Keratinocyte (primary cell): Measurements from ENCODE around the gene CR1L.

Source experiments
- EZH2 ChIP-seq: IDR thresholded peaks from one replicate; pipeline ENCODE4 v1.6.1; 2012; ENCODE audit warnings: inconsistent platforms, mild to moderate bottlenecking, low read length, moderate library complexity
- TF ChIP-seq, protein P1 (sequence below), 3 experiments: IDR thresholded peaks in 1 of 3; conservative IDR thresholded peaks in 1 of 3; optimal IDR thresholded peaks in 1 of 3; 2 replicates in 2 of 3; 3 replicates in 1 of 3; pipeline versions ENCODE3 to v1.5.1; 2011; ENCODE audit warnings: low read length in 3 of 3, mild to moderate bottlenecking in 3 of 3, moderate library complexity in 2 of 3, control low read depth in 1 of 3, inconsistent platforms in 1 of 3; ENCODE audit not compliant: insufficient read depth in 2 of 3; ENCODE audit errors: extremely low read depth in 1 of 3

DNA sequence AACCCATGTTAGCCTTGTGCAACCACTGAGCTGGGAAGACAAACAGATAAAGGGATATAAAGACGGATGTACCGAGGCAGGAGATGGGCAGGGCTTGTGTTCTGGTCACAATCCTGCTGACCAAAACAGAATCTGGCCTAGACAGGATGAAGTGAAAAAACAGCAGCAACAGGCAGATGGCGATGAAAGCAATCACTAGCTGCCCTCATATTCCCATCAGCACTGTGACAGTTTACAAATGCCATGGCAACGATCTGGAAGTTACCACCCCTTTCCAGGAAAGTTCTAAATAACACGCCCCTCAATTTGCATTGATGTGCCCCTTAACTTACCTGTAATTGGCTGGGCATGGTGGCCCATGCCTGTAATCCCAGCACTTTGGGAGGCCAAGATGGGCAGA is 66.4 kb downstream of the CR1L start:
- TF ChIP-seq, protein P1, sequence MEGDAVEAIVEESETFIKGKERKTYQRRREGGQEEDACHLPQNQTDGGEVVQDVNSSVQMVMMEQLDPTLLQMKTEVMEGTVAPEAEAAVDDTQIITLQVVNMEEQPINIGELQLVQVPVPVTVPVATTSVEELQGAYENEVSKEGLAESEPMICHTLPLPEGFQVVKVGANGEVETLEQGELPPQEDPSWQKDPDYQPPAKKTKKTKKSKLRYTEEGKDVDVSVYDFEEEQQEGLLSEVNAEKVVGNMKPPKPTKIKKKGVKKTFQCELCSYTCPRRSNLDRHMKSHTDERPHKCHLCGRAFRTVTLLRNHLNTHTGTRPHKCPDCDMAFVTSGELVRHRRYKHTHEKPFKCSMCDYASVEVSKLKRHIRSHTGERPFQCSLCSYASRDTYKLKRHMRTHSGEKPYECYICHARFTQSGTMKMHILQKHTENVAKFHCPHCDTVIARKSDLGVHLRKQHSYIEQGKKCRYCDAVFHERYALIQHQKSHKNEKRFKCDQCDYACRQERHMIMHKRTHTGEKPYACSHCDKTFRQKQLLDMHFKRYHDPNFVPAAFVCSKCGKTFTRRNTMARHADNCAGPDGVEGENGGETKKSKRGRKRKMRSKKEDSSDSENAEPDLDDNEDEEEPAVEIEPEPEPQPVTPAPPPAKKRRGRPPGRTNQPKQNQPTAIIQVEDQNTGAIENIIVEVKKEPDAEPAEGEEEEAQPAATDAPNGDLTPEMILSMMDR (optimal IDR thresholded peaks at IDR 0.05 in 1 of 3, IDR thresholded peaks at IDR 0.05 in 1 of 3, conservative IDR thresholded peaks at IDR 0.05 in 1 of 3; ENCODE audit: extremely low read depth in 1 of 3, insufficient read depth in 2 of 3, low read length in 3 of 3), result peak in 1 of 3 experiments; percentile 19
- no peak for TF ChIP-seq EZH2
